Colonic mucosa (tissue), 4 donors: ENCODE data around the gene SEMA4G. TPM values are rescaled to one million over a fixed set of nuclear protein-coding genes. Genes with fewer than 3 reads are reported as not detected.

Experiments
- DNase-seq: peaks from one replicate; pipeline ENCODE4 v3.0.0-alpha.2; 2020
- H3K27ac ChIP-seq: fragments of 200-600 bp; one replicate; pipeline ENCODE4 v1.8.0; 2021
- H3K27me3 ChIP-seq: fragments of 200-600 bp; one replicate; pipeline ENCODE4 v1.8.0; 2021
- H3K36me3 ChIP-seq: fragments of 200-600 bp; one replicate; pipeline ENCODE4 v1.8.0; 2021
- H3K4me1 ChIP-seq: fragments of 200-600 bp; one replicate; pipeline ENCODE4 v1.8.0; 2021; ENCODE audit warnings: mild to moderate bottlenecking
- H3K4me3 ChIP-seq: fragments of 200-600 bp; one replicate; pipeline ENCODE4 v1.8.0; 2021
- H3K9ac ChIP-seq, 2 donors: one replicate each; pipeline ENCODE4 v1.7.0; 2013; ENCODE audit warnings: control low read depth in 2 of 2, low read depth in 2 of 2, low read length in 2 of 2
- H3K9me3 ChIP-seq: fragments of 200-600 bp; one replicate; pipeline ENCODE4 v1.8.0; 2021
- CTCF ChIP-seq: fragments of 200-600 bp; IDR thresholded peaks from one replicate; pipeline ENCODE4 v1.8.0; 2022; ENCODE audit warnings: antibody characterized with exemption, mild to moderate bottlenecking
- intact Hi-C: fragments of 100-400 bp; cut with DNase I; formaldehyde crosslinking; loops from one replicate; pipeline ENCODE4 v1.14.1; 2022
- total RNA-seq, 2 donors: library from RNA; stranded (reverse); fragmentation: NEBNext Ultra II Directional in 1 of 2; extraction: Animal tissue kit (Norgen Biotek cat#: 25700) in 1 of 2; gene quantifications; one replicate each; pipeline ENCODE4 v1.2.1, GENCODE V29; 2021
- donor health status: healthy.
- donor health status: DM: no; HTN: no; CAD: no.
- donor health status: DM: no; HTN: no; CAD: no.

The SEMA4G gene
- total RNA-seq, 2 donors from 2014 or later = 113 to 133 TPM

GRCh38 chr10:101005869-101006567, 36.7 kb downstream of the SEMA4G start:
- Histone ChIP-seq H3K36me3 (no peaks in the 10 kb centered on the region), H3K4me1 (peaks cover 7% of the 10 kb centered on the region), H3K27me3 (no peaks in the 10 kb centered on the region), H3K4me3 (no peak overlapping the region), H3K9ac (no peak overlapping the region), H3K9me3 (no peaks in the 10 kb centered on the region), H3K27ac (no peak overlapping the region)
- TF ChIP-seq CTCF = no peak
- intact Hi-C loops = no loop called here
- DNase-seq = no peak

- intact Hi-C loops = no loop called here
- H3K27ac ChIP-seq = no peak overlapping the region
- H3K27me3 ChIP-seq = no peaks in the 10 kb centered on the region
- no peaks in the 10 kb centered on the region for H3K9me3 ChIP-seq
- DNase-seq = no peak
- peaks cover 5% of the 10 kb centered on the region for H3K4me1 ChIP-seq
- no peaks in the 10 kb centered on the region for H3K36me3 ChIP-seq
- no peak for TF ChIP-seq CTCF
- H3K9ac ChIP-seq = peak overlapping the region in 1 of 2 donors; percentile 12
- H3K4me3 ChIP-seq = no peak overlapping the region
These were observed 37.3 kb downstream of the SEMA4G start for GRCh38 chr10:101006593-101007098.

- no peak for TF ChIP-seq CTCF
- no peaks in the 10 kb centered on the region for H3K4me1 ChIP-seq
- H3K27ac ChIP-seq = no peak overlapping the region
- no peak for DNase-seq
- no peak overlapping the region for H3K4me3 ChIP-seq
- intact Hi-C loops = no loop called here
- H3K9me3 ChIP-seq = no peaks in the 10 kb centered on the region
- H3K36me3 ChIP-seq = no peaks in the 10 kb centered on the region
- H3K9ac ChIP-seq = no peak overlapping the region
- H3K27me3 ChIP-seq = no peaks in the 10 kb centered on the region
These were observed 37.9 kb downstream of the SEMA4G start for GRCh38 chr10:101007099-101007711.

- Histone ChIP-seq H3K9ac (peak overlapping the region in 1 of 2 donors; percentile 35), H3K4me1 (no peaks in the 10 kb centered on the region), H3K4me3 (no peak overlapping the region), H3K27me3 (no peaks in the 10 kb centered on the region), H3K9me3 (no peaks in the 10 kb centered on the region), H3K27ac (no peak overlapping the region), H3K36me3 (no peaks in the 10 kb centered on the region)
- intact Hi-C loops = no loop called here
- no peak for DNase-seq
- no peak for TF ChIP-seq CTCF
These were observed 38.9 kb downstream of the SEMA4G start for GRCh38 chr10:101007915-101008822.

- H3K27ac ChIP-seq = no peak overlapping the region
- intact Hi-C loops = no loop called here
- H3K9ac ChIP-seq = no peak overlapping the region
- TF ChIP-seq CTCF = no peak
- no peaks in the 10 kb centered on the region for H3K27me3 ChIP-seq
- no peak for DNase-seq
- no peaks in the 10 kb centered on the region for H3K36me3 ChIP-seq
- no peaks in the 10 kb centered on the region for H3K9me3 ChIP-seq
- H3K4me1 ChIP-seq = no peaks in the 10 kb centered on the region
- H3K4me3 ChIP-seq = no peak overlapping the region
These were observed 39.6 kb downstream of the SEMA4G start for GRCh38 chr10:101008823-101009423.
